HepG2 (cell line): ENCODE results near the gene GPR162. TPM values are rescaled to one million over a fixed set of nuclear protein-coding genes. Genes with fewer than 3 reads are reported as not detected.

Experiments
- DBP ChIP-seq: sonication (generic); formaldehyde crosslinking; IDR thresholded peaks from 2 replicates; pipeline ENCODE4 v1.4.0; 2020; ENCODE audit warnings: missing genetic modification reagents; ENCODE audit errors: not compliant biosample characterization
- FOXA3 ChIP-seq: IDR thresholded peaks from 2 replicates; pipeline ENCODE4 v1.6.1; 2016; ENCODE audit warnings: missing genetic modification reagents, missing compliant biosample characterization
- GPBP1L1 ChIP-seq: sonication (generic); formaldehyde crosslinking; IDR thresholded peaks from 2 replicates; pipeline ENCODE4 v1.5.0; 2020; ENCODE audit warnings: mild to moderate bottlenecking, missing genetic modification reagents
- HNRNPUL1 ChIP-seq: fragments of 200-400 bp; formaldehyde crosslinking; IDR thresholded peaks from 2 replicates; pipeline ENCODE4 v1.6.1; 2017; ENCODE audit warnings: low read depth, mild to moderate bottlenecking, low read length, moderate library complexity
- JUN ChIP-seq: sonication (generic); formaldehyde crosslinking; IDR thresholded peaks from 2 replicates; pipeline ENCODE4 v1.4.0; 2020; ENCODE audit warnings: mild to moderate bottlenecking, missing genetic modification reagents
- KLF11 ChIP-seq: IDR thresholded peaks from 2 replicates; pipeline ENCODE4 v1.6.1; 2016; ENCODE audit warnings: missing compliant biosample characterization
- RNF2 ChIP-seq: fragments of 450-650 bp; conservative IDR thresholded peaks from 2 replicates; pipeline ENCODE4 v1.6.1; 2016; ENCODE audit warnings: low read depth
- SIX1 ChIP-seq: sonication (generic); formaldehyde crosslinking; IDR thresholded peaks from 2 replicates; pipeline ENCODE4 v1.4.0; 2020; ENCODE audit warnings: missing genetic modification reagents, borderline replicate concordance
- SMAD3 ChIP-seq: sonication (generic); formaldehyde crosslinking; IDR thresholded peaks from 2 replicates; pipeline ENCODE4 v1.4.0; 2020; ENCODE audit warnings: missing genetic modification reagents
- SNAPC2 ChIP-seq: sonication (generic); formaldehyde crosslinking; IDR thresholded peaks from 2 replicates; pipeline ENCODE4 v1.8.1; 2022; ENCODE audit warnings: mild to moderate bottlenecking, missing genetic modification reagents
- SNRNP70 ChIP-seq: fragments of 200-400 bp; formaldehyde crosslinking; IDR thresholded peaks from 2 replicates; pipeline ENCODE4 v1.6.1; 2017; ENCODE audit warnings: mild to moderate bottlenecking, low read depth, low read length, moderate library complexity
- SUZ12 ChIP-seq: fragments of 150-350 bp; IDR thresholded peaks from 2 replicates; pipeline ENCODE4 v1.6.1; 2014; ENCODE audit warnings: low read depth, low read length
- TARDBP ChIP-seq: sonication (generic); formaldehyde crosslinking; IDR thresholded peaks from 2 replicates; pipeline ENCODE4 v1.8.0; 2022; ENCODE audit warnings: mild to moderate bottlenecking, missing genetic modification reagents
- TERF1 ChIP-seq: sonication (generic); formaldehyde crosslinking; IDR thresholded peaks from 2 replicates; pipeline ENCODE4 v1.8.0; 2022; ENCODE audit warnings: mild to moderate bottlenecking, missing genetic modification reagents, moderate library complexity
- YY1 ChIP-seq: IDR thresholded peaks from 2 replicates; pipeline ENCODE4 v1.6.1; 2011; ENCODE audit warnings: low read length, low read depth, moderate library complexity, mild to moderate bottlenecking; ENCODE audit not compliant: insufficient read depth, insufficient replicate concordance
- ZBTB26 ChIP-seq: IDR thresholded peaks from 2 replicates; pipeline ENCODE4 v1.6.1; 2016; ENCODE audit warnings: missing compliant biosample characterization, missing genetic modification reagents, borderline replicate concordance
- ZBTB7A ChIP-seq: sonication (generic); formaldehyde crosslinking; IDR thresholded peaks from 2 replicates; pipeline ENCODE4 v1.8.0; 2022; ENCODE audit warnings: mild to moderate bottlenecking, missing genetic modification reagents
- ZMYM3 ChIP-seq: sonication (generic); formaldehyde crosslinking; IDR thresholded peaks from 2 replicates; pipeline ENCODE4 v1.5.1; 2020; ENCODE audit warnings: mild to moderate bottlenecking, missing genetic modification reagents
- ZNF124 ChIP-seq: sonication (generic); formaldehyde crosslinking; IDR thresholded peaks from 2 replicates; pipeline ENCODE4 v1.4.0; 2020; ENCODE audit warnings: missing genetic modification reagents
- ZNF20 ChIP-seq: sonication (generic); formaldehyde crosslinking; IDR thresholded peaks from 2 replicates; pipeline ENCODE4 v1.4.0; 2020; ENCODE audit warnings: mild to moderate bottlenecking, moderate library complexity, missing genetic modification reagents
- ZNF326 ChIP-seq: sonication (generic); formaldehyde crosslinking; IDR thresholded peaks from 2 replicates; pipeline ENCODE4 v1.4.0; 2020; ENCODE audit warnings: missing genetic modification reagents, borderline replicate concordance
- ZNF562 ChIP-seq: sonication (generic); formaldehyde crosslinking; IDR thresholded peaks from 2 replicates; pipeline ENCODE4 v1.8.0; 2022; ENCODE audit warnings: missing genetic modification reagents, borderline replicate concordance
- ZNF567 ChIP-seq: sonication (generic); formaldehyde crosslinking; IDR thresholded peaks from 2 replicates; pipeline ENCODE4 v1.8.1; 2023; ENCODE audit warnings: mild to moderate bottlenecking, missing genetic modification reagents, borderline replicate concordance
- ZNF720 ChIP-seq: sonication (generic); formaldehyde crosslinking; IDR thresholded peaks from 2 replicates; pipeline ENCODE4 v1.4.0; 2020; ENCODE audit warnings: missing genetic modification reagents
- ZNF761 ChIP-seq: sonication (generic); formaldehyde crosslinking; conservative IDR thresholded peaks from 2 replicates; pipeline ENCODE4 v1.4.0; 2020; ENCODE audit warnings: mild to moderate bottlenecking, missing genetic modification reagents
- ZNF891 ChIP-seq: sonication (generic); formaldehyde crosslinking; IDR thresholded peaks from 2 replicates; pipeline ENCODE4 v1.5.0; 2020; ENCODE audit warnings: mild to moderate bottlenecking, missing genetic modification reagents
- polyA plus RNA-seq, 8 experiments: library from polyadenylated mRNA; depleted of rRNA in 3 of 8; stranded (reverse) in 7 of 8; unstranded in 1 of 8; fragments of >200 nt; fragmentation: Illumina TruSeq in 4 of 8; extraction: Trizol in 4 of 8; gene quantifications; 2 replicates each; pipeline versions ENCODE4 v1.2.1 to v1.2.3, GENCODE V29; 2011 to 2016; ENCODE audit warnings: low read depth in 4 of 8, missing spikeins in 1 of 8, mixed read lengths in 1 of 8; ENCODE audit not compliant: insufficient read depth in 1 of 8
- total RNA-seq, 5 experiments: library from RNA; depleted of rRNA; stranded (reverse); fragments of >200 nt; fragmentation: Illumina TruSeq; extraction: Trizol; gene quantifications; 2 replicates each; pipeline ENCODE4 v1.2.3, GENCODE V29; 2016; ENCODE audit warnings: low read depth in 1 of 5

The GPR162 gene
- total and polyA plus RNA-seq, 2 of the 13 experiments (the other 11 are each of a cell fraction or from before 2014, with no cell fraction given) = 0.08 TPM; not detected in 1

GRCh38 chr12:6825398-6826124 is 3.9 kb downstream of the GPR162 start (continued):
- TF ChIP-seq GPBP1L1 (CRISPR knock-in tag) = no peak
- TF ChIP-seq ZNF326 = peak; percentile 71
- no peak for TF ChIP-seq ZNF20 (CRISPR knock-in tag)
- no peak for TF ChIP-seq SUZ12
- TF ChIP-seq YY1 = no peak
- no peak for TF ChIP-seq SIX1 (CRISPR knock-in tag)
- TF ChIP-seq ZNF567 (CRISPR knock-in tag) = no peak
- TF ChIP-seq ZBTB7A (CRISPR knock-in tag) = no peak
- no peak for TF ChIP-seq ZBTB26 (CRISPR knock-in tag)
- TF ChIP-seq HNRNPUL1 = no peak
- peak; percentile 67; the same call in 1 of the 2 replicates for TF ChIP-seq TARDBP (CRISPR knock-in tag)
- TF ChIP-seq SNRNP70 = no peak
- no peak for TF ChIP-seq KLF11 (CRISPR knock-in tag)
- no peak for TF ChIP-seq TERF1 (CRISPR knock-in tag)
- no peak for TF ChIP-seq ZNF562 (CRISPR knock-in tag)
- no peak for TF ChIP-seq ZNF761
- no peak for TF ChIP-seq SMAD3 (CRISPR knock-in tag)
- TF ChIP-seq ZNF720 (CRISPR knock-in tag) = no peak
- TF ChIP-seq ZNF891 = no peak
- TF ChIP-seq DBP = no peak
- TF ChIP-seq RNF2 = no peak
- TF ChIP-seq ZMYM3 = no peak
- 0 out of 2 replicates have a peak, but pooled peaks have one; percentile 59 for TF ChIP-seq ZNF124
- TF ChIP-seq SNAPC2 (CRISPR knock-in tag) = no peak
- no peak for TF ChIP-seq FOXA3
- no peak for TF ChIP-seq JUN (CRISPR knock-in tag)
